Naive thymus-derived CD4-positive, alpha-beta T cell (primary cell): ENCODE measurements around the gene C4A. TPM values are rescaled to one million over a fixed set of nuclear protein-coding genes. Genes with fewer than 3 reads are reported as not detected.

Experiments used
- ATAC-seq: fragments of 150-1000 bp; cut with Tn5 transposase; 2 replicates; pipeline ENCODE4 v1.10.0; 2021; ENCODE audit warnings: mild to moderate bottlenecking, moderate library complexity
- CTCF ChIA-PET: fragments of 350-600 bp; sonication (Branson Sonifier 250); formaldehyde crosslinking; loops from one replicate; lab custom pipeline; 2021; ENCODE audit warnings: antibody characterized with exemption; lab: Charles Lee
- POLR2A ChIA-PET: fragments of 350-600 bp; sonication (Branson Sonifier 250); formaldehyde crosslinking; loops from one replicate; lab custom pipeline; 2021; ENCODE audit warnings: antibody characterized with exemption, inconsistent platforms; lab: Charles Lee
- DNase-seq, 9 donors: peaks; one replicate each; pipeline versions ENCODE4 v3.0.0 to v3.0.0-alpha.2; 2020 to 2022; ENCODE audit warnings: mixed read lengths in 1 of 9
- H3K27ac ChIP-seq: one replicate; pipeline ENCODE4 v1.7.0; 2013; ENCODE audit warnings: mild to moderate bottlenecking, low read depth, low read length, moderate library complexity
- H3K27me3 ChIP-seq, 2 donors: one replicate each; pipeline ENCODE4 v1.7.0; 2013; ENCODE audit warnings: low read length in 2 of 2, mild to moderate bottlenecking in 2 of 2, moderate library complexity in 2 of 2; ENCODE audit not compliant: control insufficient read depth in 2 of 2, insufficient read depth in 2 of 2
- H3K36me3 ChIP-seq, 3 experiments: 1 replicate in 2 of 3; 2 replicates in 1 of 3; pipeline ENCODE4 v1.7.0; 2013; ENCODE audit warnings: low read length in 3 of 3, mild to moderate bottlenecking in 3 of 3, moderate library complexity in 1 of 3; ENCODE audit not compliant: insufficient read depth in 3 of 3, control insufficient read depth in 2 of 3
- H3K4me1 ChIP-seq, 2 donors: one replicate each; pipeline ENCODE4 v1.7.0; 2013; ENCODE audit warnings: low read length in 2 of 2, mild to moderate bottlenecking in 2 of 2, moderate library complexity in 1 of 2; ENCODE audit not compliant: control insufficient read depth in 2 of 2, insufficient read depth in 2 of 2
- H3K4me3 ChIP-seq: 2 replicates; pipeline ENCODE4 v1.7.0; 2013; ENCODE audit warnings: mild to moderate bottlenecking, low read length
- H3K9me3 ChIP-seq, 3 experiments: 1 replicate in 2 of 3; 2 replicates in 1 of 3; pipeline ENCODE4 v1.7.0; 2013; ENCODE audit warnings: low read length in 3 of 3; ENCODE audit not compliant: control insufficient read depth in 2 of 3
- H3K27ac Mint-ChIP-seq, 9 donors: one replicate each; pipeline ENCODE4 v1.8.0; 2020 to 2022; ENCODE audit warnings: mixed read lengths in 9 of 9, mild to moderate bottlenecking in 8 of 9, moderate library complexity in 5 of 9, inconsistent platforms in 2 of 9
- H3K27me3 Mint-ChIP-seq, 5 donors: one replicate each; pipeline ENCODE4 v1.8.0; 2021 to 2022; ENCODE audit warnings: mixed read lengths in 5 of 5, mild to moderate bottlenecking in 1 of 5
- H3K36me3 Mint-ChIP-seq, 5 donors: one replicate each; pipeline ENCODE4 v1.8.0; 2020 to 2022; ENCODE audit warnings: mixed read lengths in 5 of 5, mild to moderate bottlenecking in 3 of 5, inconsistent platforms in 1 of 5
- H3K4me1 Mint-ChIP-seq, 7 donors: one replicate each; pipeline ENCODE4 v1.8.0; 2020 to 2022; ENCODE audit warnings: mixed read lengths in 7 of 7, mild to moderate bottlenecking in 3 of 7, inconsistent platforms in 1 of 7
- H3K4me3 Mint-ChIP-seq, 10 donors: one replicate each; pipeline ENCODE4 v1.8.0; 2020 to 2022; ENCODE audit warnings: mild to moderate bottlenecking in 10 of 10, mixed read lengths in 10 of 10, moderate library complexity in 6 of 10, inconsistent platforms in 2 of 10
- H3K9me3 Mint-ChIP-seq, 11 donors: one replicate each; pipeline ENCODE4 v1.8.0; 2020 to 2022; ENCODE audit warnings: mixed read lengths in 11 of 11, mild to moderate bottlenecking in 4 of 11, inconsistent platforms in 1 of 11, moderate library complexity in 1 of 11
- intact Hi-C, 2 donors: fragments of 100-400 bp; cut with micrococcal nuclease; formaldehyde crosslinking; loops; one replicate each; pipeline ENCODE4 v1.15.1; 2023
- polyA plus RNA-seq, 2 donors: library from polyadenylated mRNA; unstranded; fragments of 300-500 nt; fragmentation: Illumina TruSeq; gene quantifications; one replicate each; pipeline ENCODE4 v1.2.3, GENCODE V29; 2021
- total RNA-seq, 6 experiments: library from RNA in 5 of 6; stranded (reverse) in 5 of 6; gene quantifications; 1 replicate in 5 of 6; 2 replicates in 1 of 6; pipeline ENCODE4 v1.2.3 and lab custom pipeline; 2021 to 2026

The C4A gene
- total and polyA plus RNA-seq, 7 experiments from 2014 or later: 3.2 to 9.0 (median 8.0) TPM; not detected in 2

GRCh38 chr6:31956796-31957195 lies 25.1 kb upstream of the C4A start:
- peaks cover 15 to 72% (median 25%) of the 10 kb centered on the region in 3 experiments for H3K36me3 ChIP-seq
- intact Hi-C loops: loop anchor here (5.0 kb wide), 7 partner anchors 119 to 1744 kb away; partner anchors contain the start of genes AGPAT1 (in 1 of the 2), CSNK2B (in 1 of the 2), LY6G5B (in 1 of the 2) and PHF1 (in 1 of the 2)
- CTCF ChIA-PET: no interaction called here
- H3K27me3 Mint-ChIP-seq: no peaks in the 10 kb centered on the region
- no peaks in the 10 kb centered on the region for H3K9me3 Mint-ChIP-seq
- POLR2A ChIA-PET: interaction anchor here (1.4 to 6.1 kb wide), 2 partner anchors 16 to 121 kb away, joined by 4 to 108 read pairs; partner anchors contain the start of gene DXO
- peaks cover 18 to 20% of the 10 kb centered on the region in 2 donors for H3K4me1 ChIP-seq
- H3K36me3 Mint-ChIP-seq: peaks cover 19 to 34% (median 23%) of the 10 kb centered on the region in 5 donors
- H3K4me3 Mint-ChIP-seq: peak overlapping the region in 2 of 10 donors; percentile 91 to 100
- peak overlapping the region; percentile 99 for H3K27ac ChIP-seq
- DNase-seq (no peak), ATAC-seq (no peak)
- no peaks in the 10 kb centered on the region for H3K9me3 ChIP-seq
- H3K4me1 Mint-ChIP-seq: peaks cover 23 to 48% (median 39%) of the 10 kb centered on the region in 7 donors
- H3K4me3 ChIP-seq: no peak overlapping the region
- H3K27ac Mint-ChIP-seq: peak overlapping the region in 4 of 9 donors; percentile 75 to 99 (median 94)
- no peaks in the 10 kb centered on the region for H3K27me3 ChIP-seq

- Histone ChIP-seq H3K4me3 (peak overlapping the region; percentile 89), H3K36me3 (peaks cover 15 to 72% (median 29%) of the 10 kb centered on the region in 3 experiments), H3K4me1 (peaks cover 18 to 20% of the 10 kb centered on the region in 2 donors), H3K9me3 (no peaks in the 10 kb centered on the region), H3K27ac (peak overlapping the region; percentile 99), H3K27me3 (no peaks in the 10 kb centered on the region)
- no peak for ATAC-seq
- H3K27ac Mint-ChIP-seq: peak overlapping the region; percentile 91 to 99 (median 97)
- H3K4me3 Mint-ChIP-seq: peak overlapping the region; percentile 91 to 100 (median 97)
- CTCF ChIA-PET: no interaction called here
- DNase-seq: no peak
- H3K4me1 Mint-ChIP-seq: peaks cover 25 to 50% (median 39%) of the 10 kb centered on the region in 7 donors
- POLR2A ChIA-PET: interaction anchor here (0.6 to 6.1 kb wide), 11 partner anchors 14 to 1224 kb away, joined by 3 to 108 read pairs (median 4); partner anchors contain the start of genes ABHD16A, BAG6, DDX39B and DXO
- H3K36me3 Mint-ChIP-seq: peaks cover 21 to 46% (median 26%) of the 10 kb centered on the region in 5 donors
- intact Hi-C loops: loop anchor here (2.0 to 5.0 kb wide), 12 partner anchors 121 to 1746 kb away; partner anchors contain the start of genes AGPAT1 (in 2 of the 2), PRRC2A (in 2 of the 2), ATP6V1G2 (in 1 of the 2) and CSNK2B (in 1 of the 2)
- no peaks in the 10 kb centered on the region for H3K27me3 Mint-ChIP-seq
- no peaks in the 10 kb centered on the region for H3K9me3 Mint-ChIP-seq
Observed at GRCh38 chr6:31958412-31958740, 23.5 kb upstream of the C4A start.

GRCh38 chr6:31958741-31959739 lies 22.8 kb upstream of the C4A start, which contains the start of the genes NELFE and SKIC2:
NELFE (minus strand) TSS chr6:31958971; CDS start chr6:31958446, 525 bp downstream.
SKIC2 (plus strand) TSS chr6:31959175; CDS start chr6:31959193, 18 bp downstream.
- Histone ChIP-seq H3K4me1 (peaks cover 18 to 20% of the 10 kb centered on the region in 2 donors), H3K27me3 (no peaks in the 10 kb centered on the region), H3K36me3 (peaks cover 18 to 72% (median 30%) of the 10 kb centered on the region in 3 experiments), H3K9me3 (no peaks in the 10 kb centered on the region), H3K4me3 (peak within 1 kb of the TSS; percentile 89), H3K27ac (peak within 1 kb of the TSS; percentile 99)
- peak within 1 kb of the TSS; percentile 91 to 99 (median 97) for H3K27ac Mint-ChIP-seq
- ChIA-PET POLR2A (interaction anchor here (0.6 to 6.1 kb wide), 15 partner anchors 9 to 1225 kb away, joined by 3 to 108 read pairs (median 4); partner anchors contain the start of genes BAG6, DDX39B, DXO and EHMT2), CTCF (interaction anchor here (1.0 to 1.4 kb wide), 3 partner anchors 9 to 62 kb away, joined by 3 to 10 read pairs (median 3); partner anchors contain the start of gene EHMT2)
- no peaks in the 10 kb centered on the region for H3K27me3 Mint-ChIP-seq
- intact Hi-C loops: loop anchor here (1.0 to 5.0 kb wide), 24 partner anchors 13 to 1898 kb away; partner anchors contain the start of genes AGPAT1 (in 2 of the 2), DXO (in 2 of the 2), PRRC2A (in 2 of the 2) and ATF6B (in 1 of the 2)
- DNase-seq (peak; percentile 94 to 99 (median 98)), ATAC-seq (peak; percentile 98)
- H3K36me3 Mint-ChIP-seq: peaks cover 15 to 44% (median 19%) of the 10 kb centered on the region in 5 donors
- H3K4me1 Mint-ChIP-seq: peaks cover 23 to 50% (median 39%) of the 10 kb centered on the region in 7 donors
- H3K9me3 Mint-ChIP-seq: no peaks in the 10 kb centered on the region
- peak within 1 kb of the TSS; percentile 91 to 100 (median 97) for H3K4me3 Mint-ChIP-seq

GRCh38 chr6:31961616-31962015 lies 20.2 kb upstream of the C4A start:
- CTCF ChIA-PET: interaction anchor here (1.3 kb wide), 1 partner anchor 9 kb away, joined by 4 read pairs; no protein-coding TSS in a partner anchor
- no peak overlapping the region for H3K4me3 ChIP-seq
- DNase-seq: no peak
- Mint-ChIP-seq H3K4me1 (peaks cover 23 to 50% (median 39%) of the 10 kb centered on the region in 7 donors), H3K36me3 (peaks cover 9 to 48% (median 12%) of the 10 kb centered on the region in 5 donors), H3K27ac (peak overlapping the region in 6 of 9 donors; percentile 19 to 93 (median 56)), H3K9me3 (no peaks in the 10 kb centered on the region), H3K4me3 (peak overlapping the region in 3 of 10 donors; percentile 44 to 73 (median 51)), H3K27me3 (no peaks in the 10 kb centered on the region)
- POLR2A ChIA-PET: interaction anchor here (2.0 kb wide), 1 partner anchor 10 kb away, joined by 10 read pairs; the partner anchor contains the start of gene DXO
- H3K36me3 ChIP-seq: peaks cover 15 to 68% (median 21%) of the 10 kb centered on the region in 3 experiments
- no peak overlapping the region for H3K27ac ChIP-seq
- intact Hi-C loops: no loop called here
- H3K27me3 ChIP-seq: no peaks in the 10 kb centered on the region
- peaks cover 18 to 20% of the 10 kb centered on the region in 2 donors for H3K4me1 ChIP-seq
- H3K9me3 ChIP-seq: no peaks in the 10 kb centered on the region
- no peak for ATAC-seq

- ATAC-seq (no peak), DNase-seq (no peak)
- no peaks in the 10 kb centered on the region for H3K27me3 Mint-ChIP-seq
- Histone ChIP-seq H3K4me3 (no peak overlapping the region), H3K36me3 (peaks cover 21 to 82% (median 26%) of the 10 kb centered on the region in 3 experiments), H3K27me3 (no peaks in the 10 kb centered on the region), H3K9me3 (no peaks in the 10 kb centered on the region), H3K4me1 (peaks cover 9 to 11% of the 10 kb centered on the region in 2 donors), H3K27ac (no peak overlapping the region)
- H3K9me3 Mint-ChIP-seq: no peaks in the 10 kb centered on the region
- intact Hi-C loops: no loop called here
- ChIA-PET CTCF (interaction anchor here (0.7 kb wide), 1 partner anchor 12 kb away, joined by 3 read pairs; no protein-coding TSS in a partner anchor), POLR2A (interaction anchor here (0.5 to 1.2 kb wide), 3 partner anchors 8 to 303 kb away, joined by 3 to 5 read pairs (median 3); partner anchors contain the start of gene DXO)
- peaks cover 17 to 30% (median 24%) of the 10 kb centered on the region in 7 donors for H3K4me1 Mint-ChIP-seq
- peaks cover 9 to 51% (median 17%) of the 10 kb centered on the region in 5 donors for H3K36me3 Mint-ChIP-seq
- no peak overlapping the region for H3K4me3 Mint-ChIP-seq
- H3K27ac Mint-ChIP-seq: peak overlapping the region in 3 of 9 donors; percentile 36 to 51 (median 38)
Observed at GRCh38 chr6:31963921-31964320, 17.9 kb upstream of the C4A start.
